Breast epithelium (tissue), 4 donors: ENCODE data around the gene HDAC9. TPM values are rescaled to one million over a fixed set of nuclear protein-coding genes. Genes with fewer than 3 reads are reported as not detected.

ENCODE experiments used
- DNase-seq, 2 donors: peaks; one replicate each; pipeline ENCODE4 v3.0.0-alpha.2; 2019; ENCODE audit warnings: low spot score in 2 of 2
- H3K27ac ChIP-seq, 2 donors: fragments of 200-600 bp; sonication (generic) in 1 of 2; one replicate each; pipeline ENCODE4 v1.5.1; 2016 to 2019; ENCODE audit warnings: mild to moderate bottlenecking in 1 of 2
- H3K27me3 ChIP-seq, 2 donors: fragments of 200-600 bp; sonication (generic) in 1 of 2; one replicate each; pipeline versions ENCODE4 v1.5.1 to v1.6.0; 2017 to 2019; ENCODE audit warnings: control low read depth in 1 of 2, mild to moderate bottlenecking in 1 of 2
- H3K36me3 ChIP-seq: fragments of 200-600 bp; one replicate; pipeline ENCODE4 v1.5.1; 2019
- H3K4me1 ChIP-seq, 2 donors: fragments of 200-600 bp; sonication (generic); one replicate each; pipeline ENCODE4 v1.5.1; 2016 to 2019; ENCODE audit warnings: control low read depth in 1 of 2
- H3K4me3 ChIP-seq, 3 donors: fragments of 200-600 bp; sonication (generic); 1 replicate in 2 of 3; 2 replicates in 1 of 3; pipeline ENCODE4 v1.5.1; 2016 to 2019; ENCODE audit warnings: mild to moderate bottlenecking in 3 of 3, moderate library complexity in 2 of 3
- H3K9me3 ChIP-seq, 2 donors: fragments of 200-600 bp; sonication (generic) in 1 of 2; one replicate each; pipeline ENCODE4 v1.5.1; 2016 to 2019; ENCODE audit warnings: control low read depth in 1 of 2
- CTCF ChIP-seq, 3 donors: fragments of 450-650 bp; IDR thresholded peaks; one replicate each; pipeline ENCODE4 v1.5.1; 2016 to 2017; ENCODE audit warnings: antibody characterized with exemption in 3 of 3, mild to moderate bottlenecking in 3 of 3, moderate library complexity in 3 of 3
- POLR2A ChIP-seq: fragments of 450-650 bp; IDR thresholded peaks from one replicate; pipeline ENCODE4 v1.6.1; 2016; ENCODE audit warnings: antibody characterized with exemption, mild to moderate bottlenecking, moderate library complexity
- POLR2AphosphoS5 ChIP-seq, 3 donors: sonication (generic); formaldehyde crosslinking; IDR thresholded peaks; one replicate each; pipeline ENCODE4 v1.6.1; 2017; ENCODE audit warnings: antibody characterized with exemption in 3 of 3
- intact Hi-C: fragments of 100-400 bp; cut with DNase I; formaldehyde crosslinking; loops from one replicate; pipeline ENCODE4 v1.15.1; 2023; ENCODE audit warnings: low total_unique reads
- total RNA-seq, 3 donors: library from RNA; depleted of rRNA; stranded (reverse); fragments of >200 nt; gene quantifications; one replicate each; pipeline ENCODE4 v1.1.0, GENCODE V29; 2016

HDAC9 gene
- total RNA-seq, 3 donors from 2014 or later: 7.2 to 27.5 (median 7.3) TPM

DNA sequence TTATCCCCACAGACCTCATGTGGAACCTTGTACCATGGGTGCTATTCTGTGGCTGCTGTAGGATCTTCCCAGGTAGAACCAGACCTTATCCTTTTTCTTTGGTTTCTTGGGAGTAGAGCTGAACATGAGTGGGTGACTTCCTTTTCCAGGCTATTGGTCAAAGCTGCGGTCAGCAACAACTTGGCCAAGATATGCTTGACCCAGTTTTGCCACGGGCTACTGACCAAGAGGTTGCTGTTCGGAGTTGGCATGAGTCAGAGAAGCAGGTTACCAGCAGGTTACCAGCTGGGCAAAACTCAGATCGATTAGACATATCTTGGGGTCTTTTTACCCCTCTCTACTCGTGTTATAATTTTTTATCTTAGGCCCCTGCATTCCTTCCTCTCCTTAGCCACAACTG lies 36.7 kb upstream of the HDAC9 start:
- no peak for DNase-seq
- Histone ChIP-seq H3K4me1 (no peaks in the 10 kb centered on the region), H3K9me3 (no peaks in the 10 kb centered on the region), H3K27ac (no peak overlapping the region), H3K4me3 (no peak overlapping the region), H3K36me3 (no peaks in the 10 kb centered on the region), H3K27me3 (no peaks in the 10 kb centered on the region)
- TF ChIP-seq POLR2AphosphoS5 (IDR thresholded peaks at IDR 0.05) (no peak), POLR2A (no peak), CTCF (IDR thresholded peaks at IDR 0.05) (no peak)
- intact Hi-C loops: no loop called here

DNA sequence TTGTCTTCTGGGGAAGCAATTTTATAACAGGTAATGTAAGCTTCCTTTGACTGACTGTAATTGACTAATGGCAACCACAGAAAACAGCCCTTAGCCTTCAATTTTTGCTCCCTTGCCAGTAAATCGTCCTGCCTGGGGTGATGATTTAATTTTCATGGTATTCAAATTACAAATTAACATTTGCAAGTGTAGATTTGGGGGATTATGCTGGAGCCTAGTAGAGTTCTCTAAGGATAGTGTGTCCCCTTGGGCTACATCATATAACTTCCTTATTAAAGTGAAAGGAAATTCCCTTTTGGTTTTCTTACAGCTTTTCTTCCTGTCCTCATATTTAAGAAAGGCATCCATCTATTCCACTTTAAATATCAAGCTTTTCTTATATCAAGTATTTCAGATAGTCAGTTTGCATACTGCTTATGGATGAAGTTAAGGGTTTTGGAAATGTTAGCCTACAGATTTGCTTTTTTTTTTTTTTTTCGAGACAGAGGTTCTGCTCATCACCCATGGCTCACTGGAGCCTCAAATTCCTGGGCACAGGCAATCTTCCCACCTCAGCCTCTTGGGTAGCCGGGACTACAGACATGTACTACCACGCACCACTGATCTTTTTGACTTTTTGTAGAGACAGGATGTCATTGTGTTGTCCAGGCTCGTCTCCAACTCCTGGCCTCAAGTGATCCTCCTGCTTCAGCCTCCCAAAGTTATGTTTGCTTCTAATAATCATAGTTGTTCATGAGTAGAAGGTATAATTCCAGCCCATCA lies 35.9 kb upstream of the HDAC9 start:
- DNase-seq: no peak
- Histone ChIP-seq H3K9me3 (no peaks in the 10 kb centered on the region), H3K27ac (no peak overlapping the region), H3K4me3 (no peak overlapping the region), H3K27me3 (no peaks in the 10 kb centered on the region), H3K4me1 (no peaks in the 10 kb centered on the region), H3K36me3 (no peaks in the 10 kb centered on the region)
- TF ChIP-seq POLR2AphosphoS5 (IDR thresholded peaks at IDR 0.05): no peak
- no peak for TF ChIP-seq POLR2A
- TF ChIP-seq CTCF (IDR thresholded peaks at IDR 0.05): no peak
- intact Hi-C loops: no loop called here

- intact Hi-C loops: no loop called here
- no peak for DNase-seq
These were observed 33.6 kb upstream of the HDAC9 start for GRCh38 chr7:18461785-18462467.

GRCh38 chr7:18464830-18465229 lies 30.7 kb upstream of the HDAC9 start:
- Histone ChIP-seq H3K4me1 (no peaks in the 10 kb centered on the region), H3K27ac (no peak overlapping the region), H3K36me3 (no peaks in the 10 kb centered on the region), H3K4me3 (no peak overlapping the region), H3K27me3 (no peaks in the 10 kb centered on the region), H3K9me3 (no peaks in the 10 kb centered on the region)
- no peak for TF ChIP-seq CTCF (IDR thresholded peaks at IDR 0.05)
- no peak for TF ChIP-seq POLR2A
- no peak for TF ChIP-seq POLR2AphosphoS5 (IDR thresholded peaks at IDR 0.05)
- no peak for DNase-seq
- intact Hi-C loops: no loop called here

More at GRCh38 chr7:18461785-18462467, 33.6 kb upstream of the HDAC9 start:
- H3K4me1 ChIP-seq: no peaks in the 10 kb centered on the region
- no peaks in the 10 kb centered on the region for H3K9me3 ChIP-seq
- no peak for TF ChIP-seq CTCF (IDR thresholded peaks at IDR 0.05)
- TF ChIP-seq POLR2A: no peak
- no peak for TF ChIP-seq POLR2AphosphoS5 (IDR thresholded peaks at IDR 0.05)
- H3K36me3 ChIP-seq: no peaks in the 10 kb centered on the region
- H3K27me3 ChIP-seq: no peaks in the 10 kb centered on the region
- no peak overlapping the region for H3K27ac ChIP-seq
- H3K4me3 ChIP-seq: no peak overlapping the region

DNA sequence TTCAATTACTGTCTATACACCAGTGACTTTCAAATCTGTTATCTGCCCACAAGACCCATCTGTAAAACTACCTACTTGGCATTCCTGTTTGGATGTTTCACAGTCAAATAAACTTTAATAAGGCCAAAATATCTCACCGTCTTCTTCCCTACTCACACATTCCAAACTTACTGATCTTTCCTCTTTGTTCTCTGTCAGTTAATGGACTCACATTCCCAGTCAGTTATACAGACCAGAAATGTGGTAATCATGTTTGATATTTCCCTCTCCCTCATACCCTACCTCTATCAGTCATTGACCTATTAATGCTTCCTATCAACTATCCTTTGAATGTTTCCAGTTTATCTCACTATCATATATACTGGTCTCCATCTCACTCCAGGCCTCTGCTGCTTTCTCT lies 28.5 kb upstream of the HDAC9 start:
- Histone ChIP-seq H3K27ac (no peak overlapping the region), H3K4me3 (no peak overlapping the region), H3K9me3 (no peaks in the 10 kb centered on the region), H3K27me3 (no peaks in the 10 kb centered on the region), H3K36me3 (no peaks in the 10 kb centered on the region), H3K4me1 (no peaks in the 10 kb centered on the region)
- TF ChIP-seq POLR2A (no peak), CTCF (IDR thresholded peaks at IDR 0.05) (no peak), POLR2AphosphoS5 (IDR thresholded peaks at IDR 0.05) (no peak)
- DNase-seq: no peak
- intact Hi-C loops: no loop called here
